Colonic mucosa (tissue), 4 donors: ENCODE measurements around the gene EFHC1. TPM values are rescaled to one million over a fixed set of nuclear protein-coding genes. Genes with fewer than 3 reads are reported as not detected.

Experiments used
- DNase-seq: peaks from one replicate; pipeline ENCODE4 v3.0.0-alpha.2; 2020
- H3K27ac ChIP-seq: fragments of 200-600 bp; one replicate; pipeline ENCODE4 v1.8.0; 2021
- H3K27me3 ChIP-seq: fragments of 200-600 bp; one replicate; pipeline ENCODE4 v1.8.0; 2021
- H3K36me3 ChIP-seq: fragments of 200-600 bp; one replicate; pipeline ENCODE4 v1.8.0; 2021
- H3K4me1 ChIP-seq: fragments of 200-600 bp; one replicate; pipeline ENCODE4 v1.8.0; 2021; ENCODE audit warnings: mild to moderate bottlenecking
- H3K4me3 ChIP-seq: fragments of 200-600 bp; one replicate; pipeline ENCODE4 v1.8.0; 2021
- H3K9ac ChIP-seq, 2 donors: one replicate each; pipeline ENCODE4 v1.7.0; 2013; ENCODE audit warnings: control low read depth in 2 of 2, low read depth in 2 of 2, low read length in 2 of 2
- H3K9me3 ChIP-seq: fragments of 200-600 bp; one replicate; pipeline ENCODE4 v1.8.0; 2021
- intact Hi-C: fragments of 100-400 bp; cut with DNase I; formaldehyde crosslinking; loops from one replicate; pipeline ENCODE4 v1.14.1; 2022
- total RNA-seq, 2 donors: library from RNA; stranded (reverse); fragmentation: NEBNext Ultra II Directional in 1 of 2; extraction: Animal tissue kit (Norgen Biotek cat#: 25700) in 1 of 2; gene quantifications; one replicate each; pipeline ENCODE4 v1.2.1, GENCODE V29; 2021
- TF ChIP-seq, protein P1 (sequence below): fragments of 200-600 bp; IDR thresholded peaks from one replicate; pipeline ENCODE4 v1.8.0; 2022; ENCODE audit warnings: antibody characterized with exemption, mild to moderate bottlenecking
- donor health status: healthy.
- donor health status: DM: no; HTN: no; CAD: no.
- donor health status: DM: no; HTN: no; CAD: no.

Gene EFHC1
- total RNA-seq, 2 donors from 2014 or later = 6.2 to 9.5 TPM

DNA sequence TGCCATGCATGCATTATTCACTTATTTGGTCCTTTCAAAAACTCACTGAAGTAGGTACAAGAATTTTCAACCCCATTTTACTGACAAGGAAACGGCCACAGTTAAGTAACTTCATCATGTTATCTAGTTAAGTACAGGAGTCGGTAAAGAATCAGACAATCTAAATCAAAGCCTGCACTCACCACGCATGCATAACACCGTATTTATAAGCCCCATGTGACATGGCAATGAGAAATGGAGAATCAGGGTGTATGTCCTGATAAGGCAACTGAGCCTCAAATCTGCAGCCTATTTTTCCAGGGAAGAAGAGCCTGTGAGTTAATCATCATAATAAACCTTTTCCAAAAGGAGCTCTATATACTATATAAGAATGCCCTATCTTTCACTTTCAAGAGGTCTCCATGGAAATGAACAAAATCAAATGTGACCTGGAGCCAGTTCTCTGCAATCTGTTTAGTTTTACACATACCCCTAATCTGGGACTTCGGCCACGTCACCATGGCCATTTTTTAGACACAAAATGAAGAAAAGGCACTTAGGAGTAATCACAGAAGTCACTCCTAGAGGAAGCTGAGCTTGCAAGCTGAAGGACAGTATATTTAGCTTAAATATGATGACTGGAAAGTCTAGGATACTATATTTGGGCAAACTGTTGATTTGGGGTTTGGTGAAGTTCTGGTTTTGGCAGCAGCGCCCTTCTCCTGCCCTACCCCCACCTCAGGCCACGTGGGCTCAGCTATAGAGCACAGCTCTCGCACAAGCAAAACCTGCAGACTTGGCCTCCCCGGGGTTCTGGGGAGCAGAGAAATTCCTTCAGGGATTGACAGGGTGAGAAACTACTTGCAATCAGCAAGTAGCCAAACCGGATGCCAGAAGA, 137.5 kb downstream of the EFHC1 start:
- TF ChIP-seq, protein P1, sequence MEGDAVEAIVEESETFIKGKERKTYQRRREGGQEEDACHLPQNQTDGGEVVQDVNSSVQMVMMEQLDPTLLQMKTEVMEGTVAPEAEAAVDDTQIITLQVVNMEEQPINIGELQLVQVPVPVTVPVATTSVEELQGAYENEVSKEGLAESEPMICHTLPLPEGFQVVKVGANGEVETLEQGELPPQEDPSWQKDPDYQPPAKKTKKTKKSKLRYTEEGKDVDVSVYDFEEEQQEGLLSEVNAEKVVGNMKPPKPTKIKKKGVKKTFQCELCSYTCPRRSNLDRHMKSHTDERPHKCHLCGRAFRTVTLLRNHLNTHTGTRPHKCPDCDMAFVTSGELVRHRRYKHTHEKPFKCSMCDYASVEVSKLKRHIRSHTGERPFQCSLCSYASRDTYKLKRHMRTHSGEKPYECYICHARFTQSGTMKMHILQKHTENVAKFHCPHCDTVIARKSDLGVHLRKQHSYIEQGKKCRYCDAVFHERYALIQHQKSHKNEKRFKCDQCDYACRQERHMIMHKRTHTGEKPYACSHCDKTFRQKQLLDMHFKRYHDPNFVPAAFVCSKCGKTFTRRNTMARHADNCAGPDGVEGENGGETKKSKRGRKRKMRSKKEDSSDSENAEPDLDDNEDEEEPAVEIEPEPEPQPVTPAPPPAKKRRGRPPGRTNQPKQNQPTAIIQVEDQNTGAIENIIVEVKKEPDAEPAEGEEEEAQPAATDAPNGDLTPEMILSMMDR = no peak

DNA sequence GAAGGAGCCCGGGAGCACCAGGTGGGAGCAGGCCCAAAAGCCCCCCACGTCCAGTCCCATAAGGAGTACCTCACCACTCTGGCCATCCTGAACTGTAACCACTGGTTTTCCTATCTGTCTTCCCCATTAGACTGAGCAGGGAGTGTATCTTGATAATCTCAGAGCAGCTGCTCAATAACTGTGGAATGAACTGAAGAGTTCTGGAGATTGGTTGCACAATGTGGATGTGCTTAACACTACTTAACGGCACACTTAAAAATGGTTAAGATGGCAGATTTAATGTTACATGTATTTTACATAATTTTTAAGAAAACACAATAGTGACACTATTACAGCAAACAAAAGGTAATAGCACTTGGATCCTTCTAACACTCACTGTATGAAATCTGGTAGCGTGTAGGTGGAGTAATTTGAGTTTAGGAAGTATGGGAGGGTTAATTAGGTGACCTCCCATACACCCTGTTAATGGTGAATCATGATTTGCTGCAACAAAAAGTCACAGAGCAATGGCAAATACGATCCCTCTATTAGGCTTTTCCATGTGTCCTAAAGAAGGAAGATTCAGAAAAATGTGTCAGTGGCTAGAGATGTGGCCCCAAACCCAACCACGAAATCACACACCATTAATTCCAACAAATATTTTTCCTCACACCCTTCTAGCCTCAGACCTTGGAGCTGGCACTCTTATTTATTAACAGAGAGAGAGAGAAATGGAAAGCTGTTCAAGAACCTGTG, 138.3 kb downstream of the EFHC1 start:
- TF ChIP-seq, protein P1 = no peak
- Histone ChIP-seq H3K9ac (no peak overlapping the region), H3K4me1 (no peaks in the 10 kb centered on the region), H3K36me3 (no peaks in the 10 kb centered on the region), H3K9me3 (no peaks in the 10 kb centered on the region), H3K27me3 (no peaks in the 10 kb centered on the region), H3K4me3 (no peak overlapping the region), H3K27ac (no peak overlapping the region)
- intact Hi-C loops = no loop called here
- no peak for DNase-seq

More for the DNA sequence above, 137.5 kb downstream of the EFHC1 start:
- Histone ChIP-seq H3K36me3 (no peaks in the 10 kb centered on the region), H3K4me1 (no peaks in the 10 kb centered on the region), H3K27me3 (no peaks in the 10 kb centered on the region), H3K9ac (no peak overlapping the region), H3K27ac (no peak overlapping the region), H3K4me3 (no peak overlapping the region), H3K9me3 (no peaks in the 10 kb centered on the region)
- intact Hi-C loops = no loop called here
- DNase-seq = no peak

DNA sequence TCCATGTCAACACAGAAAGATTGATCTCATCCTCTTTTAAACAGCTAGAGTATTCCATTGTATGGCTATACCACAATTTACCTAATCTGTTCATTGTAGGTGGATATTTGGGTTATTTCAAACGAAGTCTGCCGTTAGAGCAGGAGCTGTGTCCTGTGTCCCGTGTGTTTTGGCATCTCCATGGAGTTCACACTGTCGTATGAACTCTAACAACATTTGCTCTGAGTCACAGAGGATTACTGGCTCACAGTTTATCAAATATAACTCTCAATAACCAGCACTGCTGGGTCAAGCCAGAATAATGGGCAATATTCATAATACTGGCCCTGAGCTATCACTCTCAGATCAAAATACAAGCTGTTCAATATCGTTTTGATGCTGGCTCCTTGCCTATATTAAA, 140.3 kb downstream of the EFHC1 start:
- H3K27me3 ChIP-seq = no peaks in the 10 kb centered on the region
- H3K4me1 ChIP-seq = no peaks in the 10 kb centered on the region
- H3K9ac ChIP-seq = no peak overlapping the region
- TF ChIP-seq, protein P1 = no peak
- no peak for DNase-seq
- no peaks in the 10 kb centered on the region for H3K9me3 ChIP-seq
- intact Hi-C loops = no loop called here
- no peak overlapping the region for H3K4me3 ChIP-seq
- H3K36me3 ChIP-seq = no peaks in the 10 kb centered on the region
- H3K27ac ChIP-seq = no peak overlapping the region

DNA sequence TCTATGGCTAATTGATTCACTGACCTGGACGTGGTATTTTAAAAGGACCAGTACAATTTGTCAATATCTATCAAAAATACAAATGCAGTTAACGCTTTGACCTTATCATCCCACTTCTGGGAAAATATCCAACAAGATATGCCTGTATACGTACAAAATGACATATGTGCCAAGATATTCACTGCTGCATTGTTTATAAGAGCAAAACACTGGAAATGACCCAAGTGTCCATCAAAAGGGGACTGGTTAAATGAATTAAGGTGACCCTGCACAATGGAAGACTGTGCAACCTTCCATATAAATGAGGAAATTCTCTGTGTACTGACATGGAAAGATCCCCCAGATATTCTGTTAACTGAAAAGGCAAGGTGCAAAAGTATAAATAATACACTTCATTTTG, 142.8 kb downstream of the EFHC1 start:
- H3K9ac ChIP-seq = no peak overlapping the region
- H3K4me3 ChIP-seq = no peak overlapping the region
- H3K27ac ChIP-seq = no peak overlapping the region
- no peaks in the 10 kb centered on the region for H3K27me3 ChIP-seq
- H3K4me1 ChIP-seq = no peaks in the 10 kb centered on the region
- TF ChIP-seq, protein P1 = no peak
- no peak for DNase-seq
- H3K9me3 ChIP-seq = no peaks in the 10 kb centered on the region
- intact Hi-C loops = no loop called here
- no peaks in the 10 kb centered on the region for H3K36me3 ChIP-seq

DNA sequence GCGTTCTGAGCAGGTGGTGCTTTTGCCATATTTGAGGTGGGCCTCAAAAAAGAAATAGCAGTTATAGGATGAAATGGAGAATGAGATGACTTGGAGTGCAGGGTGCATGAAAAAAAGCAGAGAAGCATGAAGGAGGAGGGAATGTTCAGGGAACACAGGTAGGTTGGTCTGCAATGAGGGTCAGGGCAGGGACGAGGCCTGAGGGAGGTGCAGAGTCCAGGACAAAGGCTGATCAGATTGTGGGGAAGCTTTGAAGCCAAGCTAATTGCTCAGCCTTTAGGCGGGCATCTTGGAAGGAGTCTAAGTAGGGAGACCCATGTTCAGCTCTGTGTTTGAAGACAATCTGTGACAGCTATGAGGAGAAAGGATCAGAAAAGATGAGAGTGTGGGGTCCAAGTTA, 144.7 kb downstream of the EFHC1 start:
- H3K9ac ChIP-seq = no peak overlapping the region
- H3K36me3 ChIP-seq = no peaks in the 10 kb centered on the region
- H3K27ac ChIP-seq = no peak overlapping the region
- intact Hi-C loops = no loop called here
- DNase-seq = no peak
- no peaks in the 10 kb centered on the region for H3K27me3 ChIP-seq
- no peaks in the 10 kb centered on the region for H3K4me1 ChIP-seq
- no peak overlapping the region for H3K4me3 ChIP-seq
- TF ChIP-seq, protein P1 = no peak
- H3K9me3 ChIP-seq = no peaks in the 10 kb centered on the region
